ENCODE results near the gene CAMK1D.
"Not testable (repeated sequence)": the region's sequence is repeated elsewhere in the genome, so short reads cannot be mapped to it uniquely, and the experiment has no call there.

The CAMK1D gene

GRCh38 chr10:12705943-12706342, 356.6 kb downstream of the CAMK1D start:
- DNase-seq = no peak

GRCh38 chr10:12707461-12708185, 358.3 kb downstream of the CAMK1D start:
- peak in 1 of 2 experiments; percentile 11 for DNase-seq

GRCh38 chr10:12709000-12709401, 359.7 kb downstream of the CAMK1D start:
- DNase-seq = no peak

- DNase-seq = peak in 1 of 2 experiments; percentile 4
Measured at GRCh38 chr10:12709521-12709963, 360.2 kb downstream of the CAMK1D start.

GRCh38 chr10:12710157-12710556, 360.8 kb downstream of the CAMK1D start:
- no peak for DNase-seq

- peak; percentile 34 to 67 for DNase-seq
Measured at GRCh38 chr10:12710594-12711349, 361.4 kb downstream of the CAMK1D start.

- DNase-seq = no peak
Measured at GRCh38 chr10:12711350-12711708, 362.0 kb downstream of the CAMK1D start.

GRCh38 chr10:12712293-12712983, 363.1 kb downstream of the CAMK1D start:
- no peak for DNase-seq

- not testable (repeated sequence) for DNase-seq
Measured at GRCh38 chr10:12712984-12713316, 363.6 kb downstream of the CAMK1D start.

- no peak for DNase-seq
Measured at GRCh38 chr10:12716042-12716441, 366.7 kb downstream of the CAMK1D start.

GRCh38 chr10:12717981-12718707, 368.8 kb downstream of the CAMK1D start:
- no peak for DNase-seq

GRCh38 chr10:12719365-12719764, 370.0 kb downstream of the CAMK1D start:
- no peak for DNase-seq

- peak; percentile 3 to 8 for DNase-seq
Measured at GRCh38 chr10:12720217-12720981, 371.1 kb downstream of the CAMK1D start.

- no peak for DNase-seq
Measured at GRCh38 chr10:12721334-12721733, 372.0 kb downstream of the CAMK1D start.

GRCh38 chr10:12723220-12723619, 373.9 kb downstream of the CAMK1D start:
- no peak for DNase-seq

GRCh38 chr10:12724807-12725579, 375.6 kb downstream of the CAMK1D start:
- no peak for DNase-seq

- not testable (repeated sequence) for DNase-seq
Measured at GRCh38 chr10:12725580-12725888, 376.2 kb downstream of the CAMK1D start.

GRCh38 chr10:12726971-12727831, 377.9 kb downstream of the CAMK1D start:
- no peak for DNase-seq

GRCh38 chr10:12727832-12728215, 378.5 kb downstream of the CAMK1D start:
- no peak for DNase-seq

- no peak for DNase-seq
Measured at GRCh38 chr10:12728494-12728893, 379.1 kb downstream of the CAMK1D start.

- peak in 1 of 2 experiments; percentile 23 for DNase-seq
Measured at GRCh38 chr10:12729885-12730284, 380.5 kb downstream of the CAMK1D start.
